GM18861 (cell line): ENCODE measurements around the gene ASAP2.

Experiments
- ATAC-seq: cut with Tn5 transposase; IDR thresholded peaks from one replicate; pipeline ENCODE4 v1.9.1; 2021; ENCODE audit not compliant: unreplicated experiment

ASAP2 gene

DNA sequence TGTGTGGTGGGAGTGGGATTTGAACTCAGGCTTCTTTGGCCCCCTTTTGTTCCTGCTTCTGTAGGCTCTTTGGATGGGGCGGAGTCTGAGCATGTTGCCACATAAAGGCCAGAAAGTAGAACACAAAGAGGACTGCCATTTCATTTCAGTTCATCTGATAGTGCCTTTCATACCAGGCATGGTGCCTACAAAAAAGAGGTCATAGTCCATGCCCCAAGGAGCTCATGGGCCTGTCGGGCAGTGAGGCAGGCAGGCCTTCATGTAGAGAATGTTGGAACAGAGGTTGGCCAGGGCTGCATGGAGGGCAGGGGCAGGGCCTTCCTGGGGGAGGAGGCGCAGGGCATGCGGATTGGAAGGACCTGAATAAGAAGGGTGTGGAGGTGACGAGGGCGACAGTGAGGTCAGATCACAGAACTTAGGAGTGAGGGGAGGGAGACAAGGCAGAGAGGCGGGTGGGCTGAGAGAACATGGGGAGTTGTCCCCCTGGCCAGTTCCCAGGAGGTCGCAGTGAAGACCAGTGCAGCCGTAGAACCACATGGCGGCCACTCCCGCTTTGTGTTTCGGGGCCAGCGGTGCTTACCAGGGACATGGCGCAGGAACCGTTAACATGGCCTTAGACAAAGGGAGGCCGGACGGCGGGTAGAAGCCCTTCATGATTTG is 167.6 kb downstream of the ASAP2 start:
- no peak for ATAC-seq

DNA sequence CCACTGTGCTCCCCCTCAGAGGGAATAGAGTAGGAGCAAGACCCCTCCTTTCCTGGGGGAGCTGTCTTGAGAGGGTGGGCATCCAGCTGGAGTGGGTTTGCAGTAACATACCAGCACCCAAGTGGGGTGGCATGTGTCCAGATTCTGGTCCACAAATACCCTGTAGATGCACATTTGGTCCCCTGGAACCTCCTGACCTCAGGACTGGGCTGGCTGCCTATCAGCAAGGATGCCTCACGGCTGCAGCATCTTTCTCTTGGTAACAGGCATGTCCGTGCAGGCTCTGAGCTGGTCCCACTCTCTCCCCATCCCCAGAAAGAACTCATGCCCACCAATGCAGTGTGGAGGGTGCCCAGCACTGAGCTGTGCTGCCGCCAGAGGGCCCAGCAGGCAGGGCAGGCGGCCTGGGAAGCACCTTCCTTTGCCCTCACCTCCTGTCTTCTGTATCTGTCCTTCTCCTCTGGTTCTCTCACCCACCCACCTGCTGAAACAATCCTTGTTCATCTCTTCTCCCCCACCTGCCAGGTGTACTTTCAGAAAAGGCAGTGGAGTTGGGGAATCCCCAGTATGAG is 169.3 kb downstream of the ASAP2 start:
- ATAC-seq: no peak

DNA sequence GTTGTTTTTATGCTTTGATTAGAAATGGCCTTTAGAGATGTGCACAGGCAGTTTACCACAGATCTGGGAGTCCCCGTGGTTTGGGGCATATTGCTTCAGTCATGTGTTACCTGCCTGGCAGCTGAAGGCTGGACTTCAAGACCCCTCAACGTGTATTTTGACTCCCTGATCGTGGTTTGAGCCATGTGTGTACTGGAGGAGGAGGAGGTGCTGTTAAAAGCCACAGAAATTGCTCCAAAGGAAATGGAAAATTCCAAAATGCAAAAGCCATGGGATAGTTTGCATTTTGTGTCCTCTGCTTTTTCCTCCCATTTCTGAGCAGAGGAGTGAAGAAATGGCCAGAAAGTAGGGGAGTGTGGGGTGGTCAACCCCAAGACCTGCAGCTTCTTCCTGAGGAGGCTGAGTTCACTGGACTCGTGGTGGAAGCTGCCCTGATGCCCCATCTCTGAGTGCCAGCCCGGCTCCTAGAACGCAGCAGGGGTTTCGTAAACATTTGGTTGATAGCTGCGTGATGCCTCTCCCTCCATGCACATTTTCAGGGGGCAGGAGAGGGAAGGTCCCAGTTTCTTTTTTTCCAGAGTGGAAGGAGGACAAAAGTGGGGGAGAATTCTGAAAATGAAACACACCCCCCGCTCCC is 171.0 kb downstream of the ASAP2 start:
- no peak for ATAC-seq

- no peak for ATAC-seq
Observed at GRCh38 chr2:9378433-9379390, 172.1 kb downstream of the ASAP2 start.

- ATAC-seq: no peak
Observed at GRCh38 chr2:9379391-9379755, 172.8 kb downstream of the ASAP2 start.

GRCh38 chr2:9380702-9381628 is 174.4 kb downstream of the ASAP2 start:
- ATAC-seq: no peak

GRCh38 chr2:9382604-9383235 is 176.1 kb downstream of the ASAP2 start:
- ATAC-seq: no peak

DNA sequence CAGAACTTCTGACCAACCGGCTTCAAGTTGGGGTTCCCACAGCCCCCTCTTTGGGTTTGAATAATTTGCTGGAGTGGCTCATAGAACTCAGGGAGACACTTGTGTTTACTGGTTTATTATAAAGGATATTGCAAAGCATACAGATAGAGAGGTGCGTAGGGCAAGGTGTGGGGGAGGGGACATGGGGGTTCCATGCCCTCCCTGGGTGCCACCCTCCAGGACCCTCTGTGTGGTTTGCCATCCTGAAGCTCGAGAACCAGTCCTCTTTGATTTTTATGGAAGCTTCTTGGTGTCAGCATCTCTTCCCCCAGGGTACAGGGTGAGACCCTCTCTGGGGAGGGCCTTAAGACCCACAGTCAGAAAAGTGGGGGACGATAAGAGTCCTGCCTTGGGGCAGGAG is 177.9 kb downstream of the ASAP2 start:
- no peak for ATAC-seq

DNA sequence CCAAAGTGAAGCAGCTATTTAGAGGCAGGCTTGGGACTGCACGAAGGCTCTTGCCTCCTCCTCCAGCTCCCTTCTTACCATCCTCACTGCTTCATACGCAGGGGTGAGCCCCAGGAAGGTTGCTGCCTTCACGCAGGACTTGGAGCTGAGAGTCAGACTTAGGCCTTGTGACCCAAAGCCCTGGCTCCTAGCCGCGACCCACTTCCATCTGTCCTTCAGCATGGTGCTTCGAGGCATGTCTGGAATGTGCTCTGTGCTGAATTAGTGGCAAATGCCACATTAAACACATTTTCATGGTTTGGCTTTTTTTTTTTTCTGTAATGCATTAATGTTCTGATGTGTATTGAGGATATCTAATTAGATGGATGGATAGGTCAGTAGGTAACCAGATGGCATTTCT is 179.2 kb downstream of the ASAP2 start:
- no peak for ATAC-seq

DNA sequence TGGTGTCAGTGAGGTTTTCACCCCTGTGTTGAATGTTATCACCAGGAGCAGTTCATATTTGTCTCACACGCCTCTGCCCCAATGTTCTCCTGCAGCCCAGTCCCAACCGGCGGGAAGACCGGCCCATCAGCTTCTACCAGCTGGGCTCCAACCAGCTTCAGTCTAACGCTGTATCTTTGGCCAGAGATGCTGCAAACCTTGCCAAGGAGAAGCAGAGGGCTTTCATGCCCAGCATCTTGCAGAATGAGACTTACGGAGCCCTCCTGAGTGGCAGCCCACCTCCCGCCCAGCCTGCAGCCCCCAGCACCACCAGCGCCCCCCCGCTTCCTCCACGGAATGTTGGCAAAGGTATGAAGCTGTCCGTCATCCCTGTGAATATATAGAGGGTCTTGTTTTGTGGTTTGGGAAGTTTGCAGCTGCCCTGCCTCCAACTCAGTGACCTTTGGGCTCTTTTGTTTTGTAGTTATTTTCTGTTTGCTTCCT is 181.6 kb downstream of the ASAP2 start:
- ATAC-seq: no peak

DNA sequence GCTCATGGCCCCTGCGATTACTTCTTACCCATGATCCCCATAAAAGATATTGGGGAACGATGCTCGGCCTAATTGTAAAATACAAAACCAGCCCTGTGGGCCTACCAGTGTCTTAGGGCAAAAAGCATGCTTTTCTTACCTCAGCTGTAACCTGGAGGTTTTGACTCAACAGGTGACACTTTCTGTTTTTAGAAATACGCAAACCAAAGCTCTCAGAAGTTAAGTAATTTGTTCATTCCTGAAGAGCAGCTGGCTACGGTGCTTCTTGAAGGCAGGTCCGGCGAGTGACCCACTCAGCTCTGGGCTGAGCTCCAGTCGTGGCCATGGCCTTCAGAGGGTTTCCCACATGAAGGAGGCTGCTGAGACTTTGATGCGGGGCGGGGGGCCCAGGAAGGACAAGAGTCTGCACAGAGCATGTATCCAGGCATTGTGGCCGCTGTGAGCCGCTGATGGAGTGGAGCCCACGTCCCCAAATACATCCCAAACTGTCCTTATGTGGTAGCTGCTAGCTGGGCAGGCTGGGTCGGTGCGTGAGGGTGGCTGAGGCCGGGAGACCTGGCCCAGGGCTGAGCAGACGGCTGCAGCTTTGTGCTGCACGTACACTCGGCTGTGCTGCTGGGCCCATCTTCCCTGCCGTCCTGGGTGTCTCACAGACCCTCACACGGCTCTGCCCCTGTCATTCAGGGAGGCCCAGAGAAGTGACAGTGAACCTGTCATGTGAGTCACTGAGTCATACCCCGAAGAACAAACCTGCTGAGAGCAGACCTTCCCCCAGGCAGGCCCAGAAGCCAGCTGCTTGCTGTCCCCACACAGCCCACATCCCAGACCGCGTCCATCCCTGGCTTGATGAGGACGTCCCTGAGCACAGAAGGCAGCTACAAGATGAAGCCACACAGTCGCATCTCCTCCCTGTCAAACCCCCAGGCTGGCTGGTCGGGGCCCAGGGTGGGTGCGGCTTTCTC is 182.6 kb downstream of the ASAP2 start:
- no peak for ATAC-seq

DNA sequence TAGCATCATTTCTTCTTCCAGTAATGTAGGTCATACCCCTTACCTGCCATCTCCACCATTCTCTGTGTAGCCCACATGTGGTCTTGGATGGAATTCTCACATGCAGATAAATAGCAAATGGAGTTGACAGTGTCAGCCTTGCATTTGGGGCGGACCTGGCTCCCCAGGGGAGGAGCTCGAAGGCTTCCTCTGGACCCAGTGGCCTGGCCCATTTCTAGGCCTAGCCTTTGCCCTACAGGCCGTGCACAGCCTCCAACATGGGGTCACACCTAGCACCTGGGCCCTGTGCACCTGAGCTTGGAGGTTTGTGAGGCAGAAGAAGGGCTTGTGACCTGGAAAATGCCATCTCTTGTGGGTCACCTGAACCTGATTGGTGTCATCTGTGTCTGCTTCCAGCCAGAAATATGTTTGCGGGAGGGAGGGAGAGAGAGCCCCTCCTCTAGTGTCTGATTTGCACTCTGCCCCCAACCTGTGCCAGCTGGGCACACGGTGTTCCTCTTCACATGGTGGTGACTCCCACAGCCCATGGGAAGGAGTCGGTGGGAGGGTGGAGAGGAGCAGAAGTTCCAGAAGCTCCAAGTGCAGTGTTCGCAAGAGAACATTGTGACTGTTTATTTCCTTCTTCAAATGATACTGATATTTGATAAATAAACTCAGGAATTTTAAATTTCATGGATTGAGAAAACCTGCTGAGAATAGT is 183.7 kb downstream of the ASAP2 start:
- ATAC-seq: no peak

GRCh38 chr2:9390991-9391390 is 184.4 kb downstream of the ASAP2 start:
- ATAC-seq: no peak

DNA sequence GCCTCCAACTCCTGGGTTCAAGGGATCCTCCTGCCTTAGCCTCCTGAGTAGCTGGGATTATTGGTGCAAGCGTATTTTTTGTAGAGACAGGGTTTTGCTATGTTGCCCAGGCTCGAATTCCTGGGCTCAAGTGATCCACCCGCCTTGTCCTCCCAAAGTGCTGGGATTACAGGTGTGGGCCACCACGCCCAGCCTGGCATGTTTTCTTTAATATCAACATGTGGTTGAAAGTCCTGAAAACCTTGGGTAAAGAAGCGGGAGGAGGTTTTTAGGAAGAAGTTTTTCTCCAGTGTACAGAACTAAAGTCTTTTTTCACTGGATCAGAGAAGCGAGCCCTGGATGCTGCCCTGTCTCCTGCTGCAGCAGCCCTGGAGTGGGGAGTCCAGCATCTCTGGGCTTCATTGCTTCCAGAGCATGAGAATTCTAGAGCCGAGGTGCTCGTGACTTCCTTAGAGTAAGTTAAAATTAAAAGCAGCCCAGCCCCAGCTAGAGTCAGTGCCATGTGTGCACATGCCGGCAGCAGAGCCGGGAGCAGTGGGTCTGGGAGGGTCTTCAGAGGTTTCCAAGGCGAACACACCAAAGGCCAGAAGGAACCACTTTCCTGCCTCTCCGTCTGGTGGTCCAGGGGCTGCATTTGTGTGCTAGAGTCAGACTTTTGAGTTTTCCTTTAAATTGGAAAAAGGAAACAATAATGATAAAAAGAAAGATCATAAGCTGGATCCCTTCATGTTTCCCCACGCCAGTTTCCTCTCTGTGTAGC is 185.5 kb downstream of the ASAP2 start:
- ATAC-seq: no peak

- no peak for ATAC-seq
Observed at GRCh38 chr2:9392898-9393765, 186.5 kb downstream of the ASAP2 start.

GRCh38 chr2:9394816-9395215 is 188.2 kb downstream of the ASAP2 start:
- no peak for ATAC-seq
